IMR-90 (cell line): ENCODE measurements around the gene SLC38A5. TPM values are rescaled to one million over a fixed set of nuclear protein-coding genes. Genes with fewer than 3 reads are reported as not detected.

Source experiments
- ATAC-seq: fragments of 200-7000 bp; cut with Tn5 transposase; 2 replicates; pipeline ENCODE4 v1.9.1; 2020; ENCODE audit warnings: low read depth, mild to moderate bottlenecking, moderate library complexity
- BruUV-seq: library from RNA; stranded (reverse); fragments of 400-500 nt; replicated peaks from 2 replicates; lab custom pipeline; 2021; lab: Mats Ljungman, UMichigan
- CTCF ChIA-PET: fragments of 300-600 bp; formaldehyde crosslinking; extraction: SDS; loops from one replicate; lab custom pipeline; 2021; ENCODE audit warnings: antibody characterized with exemption; lab: Yijun Ruan, JAX
- POLR2A ChIA-PET: fragments of 300-600 bp; sonication (Branson Sonifier 250); formaldehyde crosslinking; loops from one replicate; lab custom pipeline; 2022; ENCODE audit warnings: antibody characterized with exemption; ENCODE audit not compliant: unreplicated experiment; lab: Charles Lee
- DNase-seq: peaks from one replicate; pipeline ENCODE4 v3.0.0; 2013
- H2AFZ ChIP-seq: replicated peaks from 2 replicates; pipeline ENCODE3; 2013; ENCODE audit warnings: low read length, mild to moderate bottlenecking; ENCODE audit not compliant: poor library complexity
- H2AK5ac ChIP-seq: 2 replicates; pipeline ENCODE4 v1.6.1; 2013; ENCODE audit warnings: low read depth, low read length, inconsistent platforms
- H2AK9ac ChIP-seq: replicated peaks from 2 replicates; pipeline ENCODE3; 2013; ENCODE audit warnings: mild to moderate bottlenecking, low read depth, low read length, moderate library complexity; ENCODE audit not compliant: poor library complexity
- H2BK120ac ChIP-seq: 2 replicates; pipeline ENCODE4 v1.6.1; 2013; ENCODE audit warnings: low read depth, low read length, inconsistent platforms
- H2BK15ac ChIP-seq: 3 replicates; pipeline ENCODE4 v1.6.1; 2013; ENCODE audit warnings: low read depth, low read length, inconsistent platforms
- H2BK20ac ChIP-seq: 2 replicates; pipeline ENCODE4 v1.6.1; 2013; ENCODE audit warnings: low read depth, mild to moderate bottlenecking, inconsistent platforms, low read length, moderate library complexity
- H2BK5ac ChIP-seq: 2 replicates; pipeline ENCODE4 v1.6.1; 2013; ENCODE audit warnings: mild to moderate bottlenecking, low read depth, low read length, inconsistent platforms; ENCODE audit not compliant: poor library complexity, severe bottlenecking
- H3K14ac ChIP-seq: replicated peaks from 2 replicates; pipeline ENCODE4 v1.6.1; 2013; ENCODE audit warnings: low read depth, low read length, inconsistent platforms
- H3K18ac ChIP-seq: 2 replicates; pipeline ENCODE4 v1.6.1; 2013; ENCODE audit warnings: low read depth, low read length, control low read depth
- H3K23ac ChIP-seq: 2 replicates; pipeline ENCODE4 v1.6.1; 2013; ENCODE audit warnings: low read depth, low read length, inconsistent platforms
- H3K27ac ChIP-seq: 2 replicates; pipeline ENCODE4 v1.5.1; 2013; ENCODE audit warnings: mild to moderate bottlenecking, control low read depth, low read length; ENCODE audit not compliant: insufficient read depth
- H3K27me3 ChIP-seq: 2 replicates; pipeline ENCODE4 v1.6.1; 2013; ENCODE audit warnings: low read length; ENCODE audit not compliant: control insufficient read depth, insufficient read depth
- H3K36me3 ChIP-seq: 2 replicates; pipeline ENCODE4 v1.6.1; 2013; ENCODE audit warnings: low read length, mixed read lengths; ENCODE audit not compliant: control insufficient read depth, insufficient read depth
- H3K4ac ChIP-seq: 2 replicates; pipeline ENCODE4 v1.6.1; 2013; ENCODE audit warnings: low read depth, low read length, inconsistent platforms
- H3K4me1 ChIP-seq: 2 replicates; pipeline ENCODE4 v1.6.1; 2013; ENCODE audit warnings: low read length, mixed read lengths; ENCODE audit not compliant: control insufficient read depth, insufficient read depth
- H3K4me2 ChIP-seq: 2 replicates; pipeline ENCODE4 v1.6.1; 2013; ENCODE audit warnings: low read depth, mild to moderate bottlenecking, control low read depth, low read length, moderate library complexity
- H3K4me3 ChIP-seq: 2 replicates; pipeline ENCODE4 v1.5.1; 2013; ENCODE audit warnings: low read depth, mild to moderate bottlenecking, control low read depth, low read length, moderate library complexity; ENCODE audit not compliant: insufficient read depth
- H3K56ac ChIP-seq: 2 replicates; pipeline ENCODE4 v1.6.1; 2013; ENCODE audit warnings: low read length, inconsistent platforms; ENCODE audit not compliant: insufficient read depth; ENCODE audit errors: extremely low read depth
- H3K79me1 ChIP-seq, 2 experiments: 2 replicates each; pipeline ENCODE4 v1.6.1; 2013; ENCODE audit warnings: low read length in 2 of 2, inconsistent platforms in 1 of 2, low read depth in 1 of 2
- H3K9ac ChIP-seq: 2 replicates; pipeline ENCODE4 v1.6.1; 2013; ENCODE audit warnings: low read depth, low read length, control low read depth
- H3K9me1 ChIP-seq: 2 replicates; pipeline ENCODE4 v1.6.1; 2013; ENCODE audit warnings: low read length, inconsistent platforms; ENCODE audit not compliant: insufficient read depth
- H3K9me3 ChIP-seq: 2 replicates; pipeline ENCODE4 v1.6.1; 2013; ENCODE audit warnings: low read length; ENCODE audit not compliant: control insufficient read depth, insufficient read depth
- H4K20me1 ChIP-seq: 2 replicates; pipeline ENCODE4 v1.6.1; 2013; ENCODE audit warnings: low read length, inconsistent platforms; ENCODE audit not compliant: insufficient read depth
- H4K5ac ChIP-seq: 2 replicates; pipeline ENCODE4 v1.6.1; 2013; ENCODE audit warnings: mild to moderate bottlenecking, low read depth, low read length, control low read depth
- H4K8ac ChIP-seq, 2 experiments: 2 replicates each; pipeline ENCODE4 v1.6.1; 2013; ENCODE audit warnings: low read depth in 2 of 2, low read length in 2 of 2, control low read depth in 1 of 2, inconsistent platforms in 1 of 2
- H4K91ac ChIP-seq: 2 replicates; pipeline ENCODE4 v1.6.1; 2013; ENCODE audit warnings: low read depth, low read length, inconsistent platforms; ENCODE audit not compliant: insufficient read depth
- CEBPB ChIP-seq: IDR thresholded peaks from 2 replicates; pipeline ENCODE4 v1.6.1; 2012; ENCODE audit warnings: low read depth, low read length, improper control_type of control experiment
- CHD1 ChIP-seq: IDR thresholded peaks from 2 replicates; pipeline ENCODE4 v1.6.1; 2012; ENCODE audit warnings: low read depth, low read length, improper control_type of control experiment
- CTCF ChIP-seq: conservative IDR thresholded peaks from 2 replicates; pipeline ENCODE4 v1.5.1; 2012; ENCODE audit warnings: mild to moderate bottlenecking, low read depth, low read length, improper control_type of control experiment
- ELK1 ChIP-seq: fragments of 150-350 bp; IDR thresholded peaks from 2 replicates; pipeline ENCODE4 v1.6.1; 2016; ENCODE audit warnings: low read depth, mild to moderate bottlenecking, low read length, moderate library complexity, borderline replicate concordance
- FOS ChIP-seq: fragments of 150-350 bp; IDR thresholded peaks from 2 replicates; pipeline ENCODE4 v1.6.1; 2016; ENCODE audit warnings: low read depth, low read length
- MAFK ChIP-seq: IDR thresholded peaks from 2 replicates; pipeline ENCODE4 v1.6.1; 2012; ENCODE audit warnings: low read depth, low read length, improper control_type of control experiment
- MAZ ChIP-seq: IDR thresholded peaks from 2 replicates; pipeline ENCODE4 v1.6.1; 2012; ENCODE audit warnings: low read depth, mild to moderate bottlenecking, low read length, improper control_type of control experiment, moderate library complexity, borderline replicate concordance
- MXI1 ChIP-seq: IDR thresholded peaks from 2 replicates; pipeline ENCODE4 v1.6.1; 2012; ENCODE audit warnings: low read depth, mild to moderate bottlenecking, low read length, moderate library complexity, borderline replicate concordance
- NFE2L2 ChIP-seq: fragments of 150-350 bp; IDR thresholded peaks from 2 replicates; pipeline ENCODE4 v1.6.1; 2016; ENCODE audit warnings: low read depth, mild to moderate bottlenecking, low read length
- POLR2A ChIP-seq: IDR thresholded peaks from 2 replicates; pipeline ENCODE4 v1.6.1; 2012; ENCODE audit warnings: mild to moderate bottlenecking, low read depth, low read length
- RAD21 ChIP-seq: IDR thresholded peaks from 2 replicates; pipeline ENCODE4 v1.6.1; 2012; ENCODE audit warnings: low read length, improper control_type of control experiment
- RCOR1 ChIP-seq: IDR thresholded peaks from 2 replicates; pipeline ENCODE4 v1.6.1; 2012; ENCODE audit warnings: mild to moderate bottlenecking, low read length, improper control_type of control experiment; ENCODE audit not compliant: insufficient replicate concordance
- RFX5 ChIP-seq: IDR thresholded peaks from 2 replicates; pipeline ENCODE4 v1.8.0; 2012; ENCODE audit warnings: low read depth, mild to moderate bottlenecking, low read length, moderate library complexity
- SMC3 ChIP-seq: fragments of 150-350 bp; IDR thresholded peaks from 2 replicates; pipeline ENCODE4 v1.6.1; 2016; ENCODE audit warnings: low read depth, mild to moderate bottlenecking, antibody characterized with exemption, low read length, moderate library complexity
- USF2 ChIP-seq: fragments of 150-350 bp; IDR thresholded peaks from 2 replicates; pipeline ENCODE4 v1.6.1; 2017; ENCODE audit warnings: mild to moderate bottlenecking, antibody characterized with exemption, low read length, low read depth
- whole genome bisulfite sequencing, 2 experiments: methylation state at CpG; one replicate each; pipeline versions ENCODE4 v1.1.5 to v1.1.7; 2013; ENCODE audit warnings: missing lambda C conversion rate in 2 of 2; ENCODE audit not compliant: insufficient read length in 1 of 2; ENCODE audit errors: extremely low coverage in 2 of 2; 5-methylcytosine and 5-hydroxymethylcytosine counted together
- dilution Hi-C: fragments of 300-500 bp; cut with HindIII; formaldehyde crosslinking; loops from one replicate; pipeline ENCODE4 v1.14.3; 2018; ENCODE audit warnings: low sequenced_read_pairs; ENCODE audit not compliant: unreplicated experiment
- in situ Hi-C: fragments of 300-500 bp; cut with MboI; formaldehyde crosslinking; loops from 3 replicates; pipeline ENCODE4 v1.14.3; 2019; ENCODE audit warnings: low sequenced_read_pairs, inconsistent platforms, mixed read lengths
- intact Hi-C: fragments of 100-400 bp; cut with micrococcal nuclease; formaldehyde crosslinking; loops from 2 replicates; pipeline ENCODE4 v1.10.0; 2022
- polyA plus RNA-seq, 3 experiments: library from polyadenylated mRNA; depleted of rRNA; stranded (reverse); fragments of >200 nt; gene quantifications; 2 replicates each; pipeline ENCODE4 v1.2.3, GENCODE V29; 2012; ENCODE audit warnings: low replicate concordance in 1 of 3
- total RNA-seq: library from RNA; depleted of rRNA; stranded (reverse); fragments of >200 nt; gene quantifications from 2 replicates; pipeline ENCODE4 v1.2.3, GENCODE V29; 2012

Gene SLC38A5
- total and polyA plus RNA-seq, 2 of the 4 experiments (the other 2 are of a cell fraction), result 12.2 to 20.4 TPM

- no peak overlapping the region for H4K5ac ChIP-seq
- no TSS peak for BruUV-seq
- dilution Hi-C loops, result no loop called here
- H2AK9ac ChIP-seq, result peak overlapping the region; percentile 83
- DNase-seq (no peak), ATAC-seq (no peak)
- TF ChIP-seq RCOR1 (no peak), SMC3 (no peak), MAFK (no peak), MXI1 (no peak), POLR2A (no peak), NFE2L2 (no peak), ELK1 (no peak), MAZ (no peak), CTCF (no peak), CHD1 (no peak), RFX5 (no peak), CEBPB (no peak), RAD21 (no peak), USF2 (no peak), FOS (no peak)
- ChIA-PET POLR2A (no interaction called here), CTCF (no interaction called here)
- peak overlapping the region; percentile 91; the same call in 1 of the 3 replicates for H2BK15ac ChIP-seq
- H3K9ac ChIP-seq, result no peak overlapping the region
- H3K9me1 ChIP-seq, result peaks cover 13% of the 10 kb centered on the region
- no peak overlapping the region for H3K56ac ChIP-seq
- no peaks in the 10 kb centered on the region for H3K27me3 ChIP-seq
- in situ Hi-C loops, result loop anchor here (10.0 kb wide), 1 partner anchor 407 kb away; no protein-coding TSS in a partner anchor
- no peak overlapping the region for H3K27ac ChIP-seq
- H4K20me1 ChIP-seq, result no peaks in the 10 kb centered on the region
- H3K4me2 ChIP-seq, result no peak overlapping the region
- H3K4me3 ChIP-seq, result no peak overlapping the region
- H3K9me3 ChIP-seq, result no peaks in the 10 kb centered on the region; the same call in 1 of the 2 replicates
- peak overlapping the region; percentile 31 to 54; a peak in 2 of 4 replicates for H4K8ac ChIP-seq
- no peaks in the 10 kb centered on the region for H3K79me1 ChIP-seq
- no peak overlapping the region for H2BK5ac ChIP-seq
- H3K4me1 ChIP-seq, result peaks cover 5% of the 10 kb centered on the region
- H3K18ac ChIP-seq, result no peak overlapping the region
- peak overlapping the region; percentile 23; the same call in 1 of the 2 replicates for H4K91ac ChIP-seq
- H2BK20ac ChIP-seq, result peak overlapping the region; percentile 57; the same call in 1 of the 2 replicates
- intact Hi-C loops, result loop anchor here (5.0 kb wide), 2 partner anchors 465 to 655 kb away; partner anchors contain the start of gene ZNF81
- H3K14ac ChIP-seq, result peak overlapping the region; percentile 44; the same call in 1 of the 2 replicates
- H3K36me3 ChIP-seq, result peaks cover 3% of the 10 kb centered on the region; the same call in 1 of the 2 replicates
- H2BK120ac ChIP-seq, result peak overlapping the region; percentile 73
- H2AK5ac ChIP-seq, result peak overlapping the region; percentile 44
- peak overlapping the region; percentile 68 for H2AFZ ChIP-seq
- peak overlapping the region; percentile 78 for H3K4ac ChIP-seq
- 79% methylated on average over 7 of the region's 9 CpGs; no CpG with 5 or more reads in 1 of the 2 experiments for WGBS, 2 experiments
- no peak overlapping the region for H3K23ac ChIP-seq
These were observed 21.7 kb upstream of the SLC38A5 start for GRCh38 chrX:48491809-48492208.
